ENCODE data around the gene NLRP3. TPM values are rescaled to one million over a fixed set of nuclear protein-coding genes. Genes with fewer than 3 reads are reported as not detected.

NLRP3 gene
- total and polyA plus RNA-seq, 4 donors = 1.3 to 27.9 (median 5.6) TPM

DNA sequence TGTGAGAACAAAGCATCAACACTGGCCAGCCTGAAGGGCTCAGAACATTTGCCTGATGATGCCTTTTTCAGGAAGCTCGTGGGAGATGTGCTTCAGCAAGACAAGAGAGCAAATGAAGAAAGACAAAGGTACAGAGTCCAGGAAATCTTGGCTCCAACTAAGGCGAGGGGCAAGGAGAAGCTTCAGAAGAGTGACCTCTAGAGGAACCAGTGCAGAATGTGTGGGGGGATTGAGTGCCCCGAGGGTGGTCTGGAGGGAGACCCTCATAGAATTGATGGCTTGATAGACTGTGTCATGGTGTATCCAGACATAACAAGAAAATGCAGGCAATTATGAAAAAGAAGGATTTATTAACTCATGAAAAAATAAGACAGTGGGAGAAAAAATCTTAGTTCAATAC, 15.3 kb upstream of the NLRP3 start:
- ATAC-seq (ENCODE audit: insufficient read depth, low FRiP score) (no peak), DNase-seq (no peak)
- 36 to 41% methylated on average over 3 of the region's 3 CpGs for WGBS, 2 donors
- Histone ChIP-seq H3K9ac (ENCODE audit: insufficient read depth in 1 of 2, low read length in 2 of 2) (no peak overlapping the region), H3K4me1 (ENCODE audit: control insufficient read depth in 5 of 5, insufficient read depth in 5 of 5, low read length in 5 of 5) (no peaks in the 10 kb centered on the region), H3K4me3 (no peak overlapping the region), H3K36me3 (ENCODE audit: control insufficient read depth in 4 of 4, insufficient read depth in 4 of 4, low read length in 4 of 4) (no peaks in the 10 kb centered on the region), H3K27me3 (ENCODE audit: control insufficient read depth in 3 of 3, insufficient read depth in 3 of 3, low read length in 2 of 3) (no peaks in the 10 kb centered on the region), H3K27ac (ENCODE audit: low read depth in 1 of 2, low read length in 1 of 2) (no peak overlapping the region), H3K9me3 (ENCODE audit: control insufficient read depth in 4 of 4, insufficient read depth in 3 of 4, low read length in 3 of 4) (peaks cover 0 to 7% (median 0%) of the 10 kb centered on the region in 4 donors)
- no peak for TF ChIP-seq CTCF (IDR thresholded peaks at IDR 0.05; ENCODE audit: control extremely low read depth, extremely low read depth)

DNA sequence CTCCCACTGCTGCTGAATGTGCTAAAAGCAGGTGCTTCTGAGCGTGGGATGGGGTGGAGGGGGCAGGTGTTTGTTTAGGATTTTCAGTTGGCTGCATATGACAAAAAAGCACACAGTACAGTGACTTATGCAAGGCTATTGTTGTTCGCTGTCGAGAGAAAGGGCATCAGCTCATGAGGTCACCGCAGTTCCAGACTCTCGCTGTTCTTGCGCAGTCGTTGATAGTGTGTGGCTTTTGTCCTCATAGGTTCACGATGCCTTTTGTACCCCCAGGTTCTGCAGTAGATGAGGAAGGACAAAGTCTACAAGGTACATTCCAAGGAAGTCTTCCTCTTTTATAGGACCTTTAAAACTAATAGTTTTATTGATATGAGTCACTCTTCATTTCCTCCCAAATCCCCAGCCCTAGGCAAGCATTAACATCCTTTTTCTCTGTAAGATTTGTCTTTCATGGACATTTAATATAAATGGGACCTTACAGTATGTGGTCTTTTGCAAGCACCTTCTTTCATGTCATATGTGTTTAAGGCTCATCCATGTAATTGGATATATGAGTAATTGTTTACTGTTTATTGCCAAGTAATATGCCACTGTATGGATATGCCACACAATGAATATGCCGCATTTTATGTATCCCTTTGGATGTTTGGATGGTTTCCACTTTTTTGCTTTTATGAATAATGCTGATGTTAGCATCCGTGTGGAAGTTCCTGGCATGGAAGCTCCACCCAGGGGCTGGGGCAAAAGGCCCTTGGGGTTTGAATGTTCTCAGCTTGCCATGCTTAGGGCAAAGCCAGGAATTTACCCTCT, 14.5 kb upstream of the NLRP3 start:
- Histone ChIP-seq H3K27ac (ENCODE audit: low read depth in 1 of 2, low read length in 1 of 2) (no peak overlapping the region), H3K4me3 (no peak overlapping the region), H3K9ac (ENCODE audit: insufficient read depth in 1 of 2, low read length in 2 of 2) (no peak overlapping the region), H3K9me3 (ENCODE audit: control insufficient read depth in 4 of 4, insufficient read depth in 3 of 4, low read length in 3 of 4) (peaks cover 0 to 10% (median 0%) of the 10 kb centered on the region in 4 donors), H3K27me3 (ENCODE audit: control insufficient read depth in 3 of 3, insufficient read depth in 3 of 3, low read length in 2 of 3) (no peaks in the 10 kb centered on the region), H3K36me3 (ENCODE audit: control insufficient read depth in 4 of 4, insufficient read depth in 4 of 4, low read length in 4 of 4) (no peaks in the 10 kb centered on the region), H3K4me1 (ENCODE audit: control insufficient read depth in 5 of 5, insufficient read depth in 5 of 5, low read length in 5 of 5) (no peaks in the 10 kb centered on the region)
- DNase-seq (no peak), ATAC-seq (ENCODE audit: insufficient read depth, low FRiP score) (no peak)
- 76 to 79% methylated on average over 10 of the region's 10 CpGs for WGBS, 2 donors
- TF ChIP-seq CTCF (IDR thresholded peaks at IDR 0.05; ENCODE audit: control extremely low read depth, extremely low read depth) = no peak

DNA sequence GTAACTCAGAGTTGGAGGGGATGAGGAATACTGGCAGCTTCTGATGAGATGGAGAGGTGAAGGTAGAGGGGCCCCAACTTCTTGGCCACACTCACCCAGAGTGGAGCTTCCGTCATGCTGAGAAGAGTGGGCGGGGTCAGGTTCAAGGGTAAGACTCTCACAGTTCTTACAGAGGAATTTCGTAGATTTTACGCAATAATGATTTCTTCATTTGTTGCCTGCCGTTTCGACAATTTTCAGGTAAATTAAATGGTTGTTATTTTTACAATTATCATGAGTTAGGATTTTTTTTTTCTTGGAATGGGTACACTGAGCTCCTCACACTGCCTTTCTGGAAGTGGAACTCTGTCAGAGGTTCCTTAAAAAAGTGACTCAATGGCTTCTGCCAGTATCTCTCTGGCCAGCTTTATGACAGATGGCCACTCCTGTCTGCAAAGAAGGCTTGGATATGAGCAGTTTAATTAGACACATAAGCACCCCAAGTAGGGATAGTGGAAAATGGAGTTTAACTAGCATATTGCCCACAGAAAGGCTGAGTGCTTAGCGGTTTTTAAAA, 13.8 kb upstream of the NLRP3 start:
- TF ChIP-seq CTCF (IDR thresholded peaks at IDR 0.05; ENCODE audit: control extremely low read depth, extremely low read depth) = no peak
- no peak for ATAC-seq (ENCODE audit: insufficient read depth, low FRiP score)
- Histone ChIP-seq H3K9ac (ENCODE audit: insufficient read depth in 1 of 2, low read length in 2 of 2) (no peak overlapping the region), H3K36me3 (ENCODE audit: control insufficient read depth in 4 of 4, insufficient read depth in 4 of 4, low read length in 4 of 4) (no peaks in the 10 kb centered on the region), H3K9me3 (ENCODE audit: control insufficient read depth in 4 of 4, insufficient read depth in 3 of 4, low read length in 3 of 4) (peaks cover 0 to 10% (median 0%) of the 10 kb centered on the region in 4 donors), H3K4me3 (no peak overlapping the region), H3K4me1 (ENCODE audit: control insufficient read depth in 5 of 5, insufficient read depth in 5 of 5, low read length in 5 of 5) (no peaks in the 10 kb centered on the region), H3K27ac (ENCODE audit: low read depth in 1 of 2, low read length in 1 of 2) (no peak overlapping the region), H3K27me3 (ENCODE audit: control insufficient read depth in 3 of 3, insufficient read depth in 3 of 3, low read length in 2 of 3) (no peaks in the 10 kb centered on the region)
- WGBS, 2 donors = 43 to 59% methylated on average over 7 of the region's 7 CpGs
- DNase-seq = no peak
